IPS-18a (cell line): ENCODE results near the gene MAML3.

Source experiments
- H3K27ac ChIP-seq: one replicate; pipeline ENCODE4 v1.5.1; 2013; ENCODE audit warnings: low read length
- H3K27me3 ChIP-seq: one replicate; pipeline ENCODE4 v1.6.1; 2013; ENCODE audit warnings: mild to moderate bottlenecking, low read length; ENCODE audit not compliant: control insufficient read depth, insufficient read depth
- H3K36me3 ChIP-seq: one replicate; pipeline ENCODE4 v1.6.1; 2013; ENCODE audit warnings: low read depth, low read length; ENCODE audit not compliant: control insufficient read depth
- H3K4me1 ChIP-seq: one replicate; pipeline ENCODE4 v1.6.1; 2013; ENCODE audit warnings: low read depth, low read length; ENCODE audit not compliant: control insufficient read depth
- H3K4me3 ChIP-seq: one replicate; pipeline ENCODE4 v1.5.1; 2013; ENCODE audit warnings: low read length
- H3K9ac ChIP-seq: one replicate; pipeline ENCODE4 v1.6.1; 2013; ENCODE audit warnings: mild to moderate bottlenecking, low read length, moderate library complexity
- H3K9me3 ChIP-seq: one replicate; pipeline ENCODE4 v1.6.1; 2013; ENCODE audit warnings: low read depth, low read length; ENCODE audit not compliant: control insufficient read depth

MAML3 gene

DNA sequence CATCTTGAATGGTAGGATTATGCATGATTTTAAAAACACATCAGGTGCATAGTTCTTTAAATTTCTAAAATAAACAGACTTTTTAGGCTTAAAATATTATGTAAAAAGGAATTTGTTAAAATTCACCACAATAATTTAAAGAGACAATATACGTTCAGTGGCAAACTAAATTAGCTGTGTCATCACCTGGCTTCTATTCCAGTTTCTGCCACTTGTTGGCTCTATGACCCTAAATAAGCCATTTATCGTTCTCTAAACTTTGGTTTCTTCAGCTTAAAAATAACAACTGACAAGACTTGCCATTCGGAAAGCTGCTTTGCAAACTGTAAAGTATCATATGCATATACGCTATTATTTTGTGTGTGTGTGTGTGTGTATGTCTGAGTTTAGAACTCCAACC is 347.1 kb downstream of the MAML3 start:
- H3K9ac ChIP-seq: no peak overlapping the region
- no peak overlapping the region for H3K4me3 ChIP-seq
- no peak overlapping the region for H3K27ac ChIP-seq
- H3K9me3 ChIP-seq: no peaks in the 10 kb centered on the region
- H3K27me3 ChIP-seq: no peaks in the 10 kb centered on the region
- no peaks in the 10 kb centered on the region for H3K36me3 ChIP-seq
- peaks cover 4% of the 10 kb centered on the region for H3K4me1 ChIP-seq

DNA sequence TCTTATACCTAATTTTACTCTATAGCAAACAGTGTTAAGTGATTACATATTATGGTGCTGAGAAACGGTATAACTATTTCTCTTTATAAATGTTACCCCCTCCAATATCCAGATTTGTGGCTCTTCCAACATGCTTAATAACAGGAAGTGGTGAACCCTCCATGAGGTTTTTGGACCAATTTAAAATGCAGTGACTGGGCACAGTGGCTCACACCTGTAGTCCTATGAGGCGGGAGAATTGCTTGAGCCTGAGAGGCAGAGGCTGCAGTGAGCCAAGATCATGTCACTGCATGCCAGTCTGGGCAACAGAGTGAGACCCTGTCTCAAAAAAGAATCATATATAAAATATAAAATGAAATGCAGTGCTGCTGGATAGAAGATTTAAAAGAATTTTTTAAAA is 351.1 kb downstream of the MAML3 start:
- H3K27ac ChIP-seq: no peak overlapping the region
- no peaks in the 10 kb centered on the region for H3K36me3 ChIP-seq
- H3K4me3 ChIP-seq: no peak overlapping the region
- no peak overlapping the region for H3K9ac ChIP-seq
- no peaks in the 10 kb centered on the region for H3K4me1 ChIP-seq
- no peaks in the 10 kb centered on the region for H3K9me3 ChIP-seq
- H3K27me3 ChIP-seq: no peaks in the 10 kb centered on the region

DNA sequence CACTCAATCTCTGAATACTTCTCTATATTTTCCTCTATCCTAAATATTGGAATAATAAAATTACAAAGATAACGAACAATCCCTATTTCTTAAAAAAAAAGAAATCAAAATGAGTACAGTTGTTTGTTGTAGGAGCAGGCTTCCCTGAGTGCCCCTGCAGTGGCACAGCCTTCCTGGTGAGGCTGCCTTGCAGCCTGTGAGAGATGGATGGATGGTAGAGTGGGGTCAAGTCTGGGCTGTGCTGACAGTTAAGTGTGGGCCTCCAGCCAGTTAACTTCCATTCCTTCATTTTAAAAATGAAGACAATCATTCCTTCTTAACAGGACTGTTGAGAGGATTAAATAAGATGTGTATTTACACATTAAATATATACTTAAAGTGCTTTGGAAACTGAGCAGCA is 351.5 kb downstream of the MAML3 start:
- Histone ChIP-seq H3K36me3 (no peaks in the 10 kb centered on the region), H3K4me3 (no peak overlapping the region), H3K4me1 (no peaks in the 10 kb centered on the region), H3K9ac (no peak overlapping the region), H3K27ac (no peak overlapping the region), H3K27me3 (no peaks in the 10 kb centered on the region), H3K9me3 (no peaks in the 10 kb centered on the region)

DNA sequence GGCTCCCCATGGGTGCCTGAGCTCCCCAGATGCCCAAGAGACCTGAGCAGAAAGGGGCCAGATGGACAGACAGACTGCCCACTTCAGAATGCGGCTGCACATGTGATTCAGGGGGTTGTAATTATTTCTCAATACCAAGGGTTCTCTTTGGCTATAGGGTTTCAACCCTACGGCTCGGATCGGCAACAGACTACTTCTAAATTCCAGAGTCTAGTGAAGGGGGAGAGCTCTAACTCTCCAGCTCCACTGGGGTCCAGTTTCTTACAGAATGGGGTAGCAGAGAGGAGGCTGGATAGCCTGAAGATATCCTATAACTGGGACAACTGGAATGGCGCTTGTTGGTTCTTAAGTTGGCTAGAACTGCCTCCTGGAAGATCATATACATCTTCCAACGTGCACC is 352.1 kb downstream of the MAML3 start:
- no peaks in the 10 kb centered on the region for H3K4me1 ChIP-seq
- H3K27me3 ChIP-seq: no peaks in the 10 kb centered on the region
- no peak overlapping the region for H3K9ac ChIP-seq
- H3K27ac ChIP-seq: no peak overlapping the region
- H3K9me3 ChIP-seq: no peaks in the 10 kb centered on the region
- no peaks in the 10 kb centered on the region for H3K36me3 ChIP-seq
- no peak overlapping the region for H3K4me3 ChIP-seq

DNA sequence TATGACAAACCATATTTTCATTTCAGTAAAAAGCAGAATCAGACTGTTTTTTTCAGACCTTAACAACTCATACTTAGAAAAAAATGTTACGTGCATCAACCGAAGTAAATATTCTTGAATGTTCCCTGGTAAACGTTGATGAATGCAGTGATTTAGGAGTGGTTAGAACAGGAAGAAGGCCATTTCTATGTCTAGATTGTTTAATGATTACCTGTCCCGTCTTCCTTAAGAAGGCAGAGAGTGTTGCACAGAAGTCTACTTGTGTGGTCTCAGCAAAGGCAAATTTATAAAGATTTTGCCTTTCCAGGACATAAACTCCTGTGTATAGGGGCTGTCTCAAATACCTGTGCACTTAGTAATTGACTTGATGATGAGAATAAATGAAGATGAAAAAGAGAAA is 353.9 kb downstream of the MAML3 start:
- Histone ChIP-seq H3K36me3 (no peaks in the 10 kb centered on the region), H3K9ac (no peak overlapping the region), H3K4me1 (peaks cover 7% of the 10 kb centered on the region)

DNA sequence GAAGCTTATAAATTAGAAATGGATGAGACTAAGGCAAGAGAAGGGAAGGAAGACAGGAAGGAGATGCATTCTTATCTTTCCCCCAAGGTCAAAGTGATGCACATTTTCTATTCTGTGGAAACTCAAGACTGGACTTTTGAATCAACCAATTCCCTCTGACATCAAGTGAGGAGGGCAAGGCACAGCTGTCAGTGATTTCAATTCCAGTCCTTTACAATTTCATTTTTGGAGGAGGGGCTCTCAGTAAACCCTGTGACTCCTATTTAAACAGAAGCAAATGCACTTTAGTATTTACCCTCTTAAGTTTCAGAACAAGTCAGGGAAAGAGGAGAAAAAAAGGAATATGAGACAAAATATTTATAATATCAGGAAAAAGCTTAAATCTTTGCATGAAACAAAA is 354.4 kb downstream of the MAML3 start:
- Histone ChIP-seq H3K4me1 (peaks cover 7% of the 10 kb centered on the region), H3K9me3 (no peaks in the 10 kb centered on the region), H3K4me3 (no peak overlapping the region), H3K9ac (no peak overlapping the region), H3K36me3 (no peaks in the 10 kb centered on the region), H3K27me3 (no peaks in the 10 kb centered on the region), H3K27ac (no peak overlapping the region)

More for the DNA sequence above, 353.9 kb downstream of the MAML3 start:
- Histone ChIP-seq H3K4me3 (no peak overlapping the region), H3K27me3 (no peaks in the 10 kb centered on the region), H3K27ac (no peak overlapping the region), H3K9me3 (no peaks in the 10 kb centered on the region)

DNA sequence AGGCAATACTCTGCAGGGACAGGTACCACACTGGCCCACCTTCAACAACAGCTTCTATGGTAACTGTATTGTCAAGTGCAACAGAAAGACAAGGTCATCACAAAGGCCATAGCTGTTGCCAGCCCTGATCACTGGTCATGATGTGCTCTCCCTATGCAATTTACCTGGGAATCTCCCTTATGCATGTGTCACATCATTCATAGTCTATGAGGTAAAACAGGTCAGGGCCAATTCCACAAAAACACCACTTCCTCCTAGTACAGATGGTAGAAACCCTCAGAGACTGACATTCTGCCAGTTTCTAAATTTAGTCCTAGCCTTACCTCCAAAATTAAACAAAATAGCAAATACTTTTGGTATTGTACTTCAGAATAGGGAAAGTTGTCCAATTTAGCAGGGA is 355.5 kb downstream of the MAML3 start:
- H3K4me1 ChIP-seq: peaks cover 7% of the 10 kb centered on the region
- H3K36me3 ChIP-seq: no peaks in the 10 kb centered on the region
- H3K27me3 ChIP-seq: no peaks in the 10 kb centered on the region
- H3K9me3 ChIP-seq: no peaks in the 10 kb centered on the region
- H3K4me3 ChIP-seq: no peak overlapping the region
- no peak overlapping the region for H3K27ac ChIP-seq
- H3K9ac ChIP-seq: no peak overlapping the region

DNA sequence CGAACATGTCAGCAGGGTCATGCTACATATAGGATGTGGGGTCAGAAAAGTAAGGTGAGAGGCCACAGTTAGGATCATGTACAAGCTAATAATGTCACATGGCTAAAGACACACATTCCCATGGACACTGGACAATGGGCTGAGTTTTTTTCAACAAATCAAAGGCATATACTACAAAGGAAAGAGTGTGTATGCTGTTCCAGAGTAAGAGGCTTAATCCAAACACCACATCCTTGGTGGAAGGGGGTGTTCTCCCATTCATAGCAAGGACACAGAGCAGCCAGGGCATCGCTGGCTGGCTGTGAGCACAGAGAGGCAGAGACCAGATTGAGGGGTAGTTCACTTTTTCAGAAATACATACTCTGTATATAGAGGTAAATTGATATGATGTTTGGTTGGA is 356.7 kb downstream of the MAML3 start:
- Histone ChIP-seq H3K4me1 (peaks cover 7% of the 10 kb centered on the region), H3K27me3 (no peaks in the 10 kb centered on the region), H3K9ac (no peak overlapping the region)

DNA sequence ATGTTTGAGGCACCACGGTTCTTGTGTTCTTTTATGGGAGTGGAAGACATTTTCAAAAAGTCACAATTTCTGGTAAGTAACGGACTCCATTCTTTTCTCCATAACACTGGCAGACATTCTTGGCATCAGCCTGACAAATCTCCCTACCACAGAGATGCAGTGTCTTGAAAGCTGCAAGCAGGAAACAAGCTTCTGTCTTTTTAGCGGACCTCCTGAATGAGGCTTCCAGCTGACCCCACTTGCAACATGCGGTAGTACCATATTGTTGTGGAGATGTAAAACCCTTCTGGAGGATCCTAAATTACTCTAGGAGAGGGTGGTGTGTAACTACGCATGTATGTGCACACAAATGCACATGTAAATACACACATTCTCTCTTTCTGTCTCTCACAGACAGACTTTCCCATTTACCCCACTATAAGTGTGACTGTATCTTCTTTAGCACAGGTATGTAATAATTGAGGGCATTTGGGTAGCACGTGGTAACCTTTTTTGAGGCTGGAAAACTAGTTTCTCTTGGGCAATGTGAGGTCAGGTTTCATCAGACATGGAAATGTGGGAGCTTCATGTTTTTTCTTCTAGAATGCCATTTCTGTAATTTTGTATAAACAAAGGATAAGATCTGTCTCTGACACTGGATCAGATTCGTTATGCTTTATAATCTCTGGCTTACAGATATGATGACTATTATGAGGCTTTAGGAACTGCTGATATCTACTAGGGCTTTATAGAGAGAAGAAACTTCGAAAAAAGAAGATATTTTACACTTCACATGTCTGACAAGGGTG is 358.3 kb downstream of the MAML3 start:
- H3K4me3 ChIP-seq: no peak overlapping the region
- no peaks in the 10 kb centered on the region for H3K9me3 ChIP-seq
- H3K27ac ChIP-seq: no peak overlapping the region
- H3K9ac ChIP-seq: no peak overlapping the region
- peaks cover 7% of the 10 kb centered on the region for H3K4me1 ChIP-seq
- no peaks in the 10 kb centered on the region for H3K36me3 ChIP-seq
- H3K27me3 ChIP-seq: no peaks in the 10 kb centered on the region

More for the DNA sequence above, 356.7 kb downstream of the MAML3 start:
- H3K9me3 ChIP-seq: no peaks in the 10 kb centered on the region
- H3K4me3 ChIP-seq: no peak overlapping the region
- H3K27ac ChIP-seq: no peak overlapping the region
- no peaks in the 10 kb centered on the region for H3K36me3 ChIP-seq

DNA sequence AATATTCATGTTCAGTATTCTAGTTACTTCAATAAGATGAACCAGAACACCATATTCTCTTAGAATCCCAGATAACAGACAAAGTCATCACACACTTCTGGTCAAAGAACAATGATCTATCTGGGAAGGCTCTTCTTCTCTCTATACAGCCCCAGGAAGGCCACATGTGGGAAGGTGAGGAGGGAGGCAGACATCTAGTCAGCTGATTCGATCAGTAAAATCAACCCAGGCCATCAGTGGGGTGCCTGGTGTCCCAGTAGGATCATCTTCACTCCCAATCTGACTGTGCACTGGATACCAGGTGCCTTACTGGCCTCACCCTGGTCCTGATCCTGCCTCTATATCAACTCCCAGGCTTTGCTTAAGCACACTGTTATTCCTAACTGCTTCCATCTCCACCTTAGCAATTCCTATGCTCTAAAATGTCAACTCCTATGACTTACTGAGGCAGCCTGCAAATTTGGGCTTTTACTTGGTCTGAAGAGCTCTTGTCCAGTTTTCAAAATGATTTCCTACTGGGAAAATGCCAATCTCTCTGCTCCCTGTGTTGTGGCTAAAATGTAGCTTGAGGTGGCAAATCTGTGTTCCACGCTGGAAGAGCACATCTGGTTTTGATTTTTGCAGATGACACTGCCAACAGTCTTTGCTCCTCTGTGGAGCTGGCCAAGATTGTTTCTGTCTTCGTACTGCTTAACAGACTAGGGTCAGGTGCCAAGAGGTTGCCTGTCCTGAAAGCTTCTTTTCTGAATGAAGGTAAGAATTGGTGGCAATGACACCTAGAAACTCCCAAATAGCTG is 359.6 kb downstream of the MAML3 start:
- H3K4me1 ChIP-seq: peaks cover 7% of the 10 kb centered on the region
- no peak overlapping the region for H3K9ac ChIP-seq
- H3K36me3 ChIP-seq: no peaks in the 10 kb centered on the region
- H3K9me3 ChIP-seq: no peaks in the 10 kb centered on the region
- no peaks in the 10 kb centered on the region for H3K27me3 ChIP-seq
- H3K4me3 ChIP-seq: no peak overlapping the region
- H3K27ac ChIP-seq: no peak overlapping the region

DNA sequence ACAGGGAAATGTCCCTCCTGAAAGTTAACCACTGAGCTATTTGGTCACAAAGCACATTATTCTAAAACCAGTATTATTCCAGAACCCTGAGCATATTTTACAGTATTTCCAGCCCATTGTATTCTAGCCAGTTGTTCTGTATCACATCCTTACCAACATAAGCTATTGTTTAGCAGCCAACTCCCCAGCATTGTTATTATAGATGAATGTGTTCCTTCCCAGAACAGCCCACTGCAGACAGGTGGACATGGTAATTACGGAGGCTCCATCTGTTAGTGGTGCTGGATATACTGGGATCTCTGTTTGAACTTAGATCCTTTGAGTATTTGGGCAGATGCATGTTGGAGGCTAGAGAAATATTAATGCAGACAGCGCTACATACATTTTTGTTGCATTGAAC is 362.3 kb downstream of the MAML3 start:
- no peak overlapping the region for H3K9ac ChIP-seq

DNA sequence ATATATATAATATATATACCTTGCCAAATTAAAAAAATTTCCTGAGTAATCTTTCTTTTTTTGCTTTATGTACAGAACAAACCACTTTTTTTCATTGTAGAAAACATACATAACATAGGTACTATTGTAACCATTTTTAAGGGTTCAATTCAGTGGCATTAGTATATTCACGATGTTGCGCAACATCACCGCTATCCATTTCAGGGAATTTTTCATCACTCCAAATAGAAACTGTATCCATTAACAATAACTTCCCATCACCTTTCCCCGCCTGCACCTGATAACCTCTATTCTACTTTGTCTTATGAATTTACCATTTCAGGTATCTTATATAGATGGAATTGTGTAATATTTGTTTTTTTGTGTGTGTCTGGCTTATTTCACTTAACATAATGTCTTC is 363.7 kb downstream of the MAML3 start:
- Histone ChIP-seq H3K9me3 (no peaks in the 10 kb centered on the region), H3K4me1 (peaks cover 2% of the 10 kb centered on the region), H3K9ac (no peak overlapping the region), H3K27me3 (no peaks in the 10 kb centered on the region), H3K4me3 (no peak overlapping the region), H3K27ac (no peak overlapping the region), H3K36me3 (no peaks in the 10 kb centered on the region)

More for the DNA sequence above, 362.3 kb downstream of the MAML3 start:
- H3K4me1 ChIP-seq: peaks cover 7% of the 10 kb centered on the region
- H3K27me3 ChIP-seq: no peaks in the 10 kb centered on the region
- H3K36me3 ChIP-seq: no peaks in the 10 kb centered on the region
- H3K4me3 ChIP-seq: no peak overlapping the region
- H3K27ac ChIP-seq: no peak overlapping the region
- H3K9me3 ChIP-seq: no peaks in the 10 kb centered on the region
